Stimulated activated CD4-positive, alpha-beta T cell treated with anti-CD3 and anti-CD28 coated beads, Interleukin-12 subunit alpha, Interleukin-12 subunit beta, amount 100 ng/mL, for 4 hours (primary cell): Measurements from ENCODE around the gene KANSL1L.

Source experiments
- DNase-seq: peaks from one replicate; pipeline ENCODE4 v3.0.0-alpha.2; 2020

Gene KANSL1L

GRCh38 chr2:209990838-209991237 lies 180.4 kb downstream of the KANSL1L start:
- no peak for DNase-seq

GRCh38 chr2:209988010-209988409 lies 183.2 kb downstream of the KANSL1L start:
- DNase-seq: no peak

GRCh38 chr2:209986415-209986814 lies 184.8 kb downstream of the KANSL1L start:
- no peak for DNase-seq

GRCh38 chr2:209985874-209986273 lies 185.3 kb downstream of the KANSL1L start:
- DNase-seq: no peak

GRCh38 chr2:209984291-209984690 lies 186.9 kb downstream of the KANSL1L start:
- DNase-seq: no peak

GRCh38 chr2:209977386-209978239 lies 193.6 kb downstream of the KANSL1L start:
- no peak for DNase-seq

- DNase-seq: no peak
Observed at GRCh38 chr2:209976698-209977385, 194.4 kb downstream of the KANSL1L start.

GRCh38 chr2:209974576-209974975 lies 196.6 kb downstream of the KANSL1L start:
- DNase-seq: no peak

GRCh38 chr2:209973328-209973727 lies 197.9 kb downstream of the KANSL1L start:
- no peak for DNase-seq
